HEK293T (cell line): Measurements from ENCODE around the gene DGKQ.

Experiments
- ARNT ChIP-seq: fragments of 450-650 bp; IDR thresholded peaks from 2 replicates; pipeline ENCODE4 v1.6.1; 2017; ENCODE audit warnings: mild to moderate bottlenecking
- BHLHE40 ChIP-seq: fragments of 450-650 bp; IDR thresholded peaks from 2 replicates; pipeline ENCODE4 v1.6.1; 2016; ENCODE audit warnings: mild to moderate bottlenecking, moderate library complexity, borderline replicate concordance
- ELF4 ChIP-seq: fragments of 450-650 bp; IDR thresholded peaks from 2 replicates; pipeline ENCODE4 v1.6.1; 2017; ENCODE audit warnings: antibody characterized with exemption
- FOXA1 ChIP-seq: fragments of 450-650 bp; IDR thresholded peaks from 2 replicates; pipeline ENCODE4 v1.6.1; 2016; ENCODE audit warnings: mild to moderate bottlenecking
- FOXK2 ChIP-seq: fragments of 450-650 bp; IDR thresholded peaks from 2 replicates; pipeline ENCODE4 v1.6.1; 2016; ENCODE audit warnings: mild to moderate bottlenecking
- FOXM1 ChIP-seq: fragments of 450-650 bp; IDR thresholded peaks from 2 replicates; pipeline ENCODE4 v1.6.1; 2017; ENCODE audit warnings: mild to moderate bottlenecking, borderline replicate concordance
- HDGF ChIP-seq: fragments of 450-650 bp; IDR thresholded peaks from 2 replicates; pipeline ENCODE4 v1.6.1; 2017; ENCODE audit warnings: antibody characterized with exemption, borderline replicate concordance
- PKNOX1 ChIP-seq: fragments of 450-650 bp; IDR thresholded peaks from 2 replicates; pipeline ENCODE4 v1.6.1; 2016
- SP1 ChIP-seq: fragments of 450-650 bp; IDR thresholded peaks from 2 replicates; pipeline ENCODE4 v1.6.1; 2017
- SUZ12 ChIP-seq: fragments of 450-650 bp; IDR thresholded peaks from 2 replicates; pipeline ENCODE4 v1.6.1; 2016; ENCODE audit warnings: mild to moderate bottlenecking
- TARDBP ChIP-seq: fragments of 450-650 bp; IDR thresholded peaks from 2 replicates; pipeline ENCODE4 v1.6.1; 2016
- ZNF384 ChIP-seq: fragments of 450-650 bp; IDR thresholded peaks from 2 replicates; pipeline ENCODE4 v1.6.1; 2016

GRCh38 chr4:1011666-1012033 lies 38.3 kb upstream of the DGKQ start:
- TF ChIP-seq ZNF384: no peak
- TF ChIP-seq FOXM1: no peak
- TF ChIP-seq SP1: no peak
- TF ChIP-seq ELF4: no peak
- no peak for TF ChIP-seq FOXK2
- no peak for TF ChIP-seq SUZ12
- TF ChIP-seq ARNT: no peak
- no peak for TF ChIP-seq PKNOX1
- no peak for TF ChIP-seq BHLHE40
- no peak for TF ChIP-seq TARDBP
- no peak for TF ChIP-seq HDGF
- TF ChIP-seq FOXA1: no peak
